HepG2 (cell line): ENCODE results near the gene C22orf31. TPM values are rescaled to one million over a fixed set of nuclear protein-coding genes. Genes with fewer than 3 reads are reported as not detected.

ENCODE experiments used
- ATAC-seq: fragments of 200-7000 bp; cut with Tn5 transposase; 3 replicates; pipeline ENCODE4 v1.9.1; 2020; ENCODE audit warnings: mild to moderate bottlenecking, moderate library complexity
- BruUV-seq: library from RNA; stranded (reverse); fragments of 400-500 nt; replicated peaks from 2 replicates; lab custom pipeline; 2021; lab: Mats Ljungman, UMichigan
- CTCF ChIA-PET: fragments of 300-600 bp; formaldehyde crosslinking; extraction: SDS; loops from one replicate; lab custom pipeline; 2021; ENCODE audit warnings: low total read pairs, inconsistent platforms, low intra/inter-chr PET ratio; lab: Yijun Ruan, JAX
- POLR2A ChIA-PET: fragments of 350-600 bp; sonication (Branson Sonifier 250); formaldehyde crosslinking; loops from one replicate; lab custom pipeline; 2020; ENCODE audit warnings: antibody characterized with exemption, inconsistent platforms; lab: Yijun Ruan, JAX
- DNase-seq: peaks from one replicate; pipeline ENCODE4 v3.0.0-alpha.2; 2015; ENCODE audit warnings: low spot score
- FAIRE-seq: peaks from 3 replicates; lab custom pipeline; 2011; peaks lifted over from hg19 to GRCh38; lab: Jason Lieb, UNC
- H2AFZ ChIP-seq: one replicate; pipeline ENCODE4 v1.6.1; 2011; ENCODE audit warnings: low read length, inconsistent platforms
- H3K27ac ChIP-seq: fragments of 300-600 bp; 3 replicates; pipeline ENCODE4 v1.8.0; 2011; ENCODE audit warnings: mixed run types, mild to moderate bottlenecking, mixed read lengths, low read length, inconsistent platforms; ENCODE audit not compliant: insufficient read depth; ENCODE audit errors: extremely low read length
- H3K27me3 ChIP-seq, 2 experiments: fragments of 200-600 bp in 1 of 2; 2 replicates in 1 of 2; 3 replicates in 1 of 2; pipeline versions ENCODE4 v1.6.0 to v1.8.0; 2011; ENCODE audit warnings: low read length in 2 of 2, mild to moderate bottlenecking in 2 of 2, moderate library complexity in 2 of 2, inconsistent platforms in 1 of 2; ENCODE audit not compliant: insufficient read depth in 2 of 2, control insufficient read depth in 1 of 2
- H3K36me3 ChIP-seq, 2 experiments: fragments of 200-600 bp in 1 of 2; replicated peaks in 1 of 2; 2 replicates in 1 of 2; 3 replicates in 1 of 2; pipeline versions ENCODE4 v1.5.1 to v1.8.0; 2011; ENCODE audit warnings: low read length in 2 of 2, inconsistent platforms in 1 of 2; ENCODE audit not compliant: insufficient read depth in 2 of 2, control insufficient read depth in 1 of 2
- H3K4me1 ChIP-seq: 2 replicates; pipeline ENCODE4 v1.5.1; 2012; ENCODE audit warnings: low read length, inconsistent platforms; ENCODE audit not compliant: insufficient read depth
- H3K4me2 ChIP-seq: 2 replicates; pipeline ENCODE4 v1.6.0; 2011; ENCODE audit warnings: low read depth, low read length, inconsistent platforms
- H3K4me3 ChIP-seq, 3 experiments: fragments of 200-600 bp in 1 of 3; sonication (generic), shearing (Covaris generic) in 1 of 3; replicated peaks in 1 of 3; 2 replicates each; pipeline ENCODE4 v1.5.1; 2011 to 2016; ENCODE audit warnings: low read length in 3 of 3, inconsistent platforms in 2 of 3, low read depth in 2 of 3, mild to moderate bottlenecking in 2 of 3, control low read depth in 1 of 3, mixed read lengths in 1 of 3; ENCODE audit not compliant: insufficient read depth in 1 of 3
- H3K79me2 ChIP-seq: one replicate; pipeline ENCODE4 v1.6.1; 2011; ENCODE audit warnings: low read length, inconsistent platforms; ENCODE audit not compliant: insufficient read depth
- H3K9ac ChIP-seq: 2 replicates; pipeline ENCODE4 v1.6.0; 2011; ENCODE audit warnings: mild to moderate bottlenecking, low read depth, low read length, inconsistent platforms; ENCODE audit not compliant: insufficient read depth
- H3K9me3 ChIP-seq: 2 replicates; pipeline ENCODE4 v1.5.1; 2012; ENCODE audit warnings: mild to moderate bottlenecking, low read length
- H4K20me1 ChIP-seq: 2 replicates; pipeline ENCODE4 v1.6.0; 2011; ENCODE audit warnings: inconsistent platforms, mild to moderate bottlenecking, low read length, moderate library complexity; ENCODE audit not compliant: insufficient read depth
- AKAP8 ChIP-seq: sonication (generic); formaldehyde crosslinking; IDR thresholded peaks from 2 replicates; pipeline ENCODE4 v1.5.1; 2020; ENCODE audit warnings: mild to moderate bottlenecking, missing genetic modification reagents
- HNRNPLL ChIP-seq: fragments of 200-400 bp; formaldehyde crosslinking; IDR thresholded peaks from 2 replicates; pipeline ENCODE4 v1.6.1; 2017; ENCODE audit warnings: mild to moderate bottlenecking, low read depth, low read length; ENCODE audit not compliant: poor library complexity, severe bottlenecking
- MYNN ChIP-seq: sonication (generic); formaldehyde crosslinking; IDR thresholded peaks from 2 replicates; pipeline ENCODE4 v1.4.0; 2020; ENCODE audit warnings: mild to moderate bottlenecking, low read depth, missing genetic modification reagents
- RBAK ChIP-seq: sonication (generic); formaldehyde crosslinking; IDR thresholded peaks from 2 replicates; pipeline ENCODE4 v1.5.1; 2020; ENCODE audit warnings: mild to moderate bottlenecking, missing genetic modification reagents
- SATB2 ChIP-seq: sonication (generic); formaldehyde crosslinking; IDR thresholded peaks from 2 replicates; pipeline ENCODE4 v1.5.0; 2020; ENCODE audit warnings: missing genetic modification reagents
- TCF7L2 ChIP-seq: IDR thresholded peaks from 2 replicates; pipeline ENCODE4 v1.6.1; 2011; ENCODE audit warnings: mild to moderate bottlenecking, low read depth, low read length, moderate library complexity
- ZBTB21 ChIP-seq: sonication (generic); formaldehyde crosslinking; IDR thresholded peaks from 2 replicates; pipeline ENCODE4 v1.4.0; 2020; ENCODE audit warnings: missing genetic modification reagents
- WGBS: methylation state at CpG from one replicate; pipeline ENCODE4 v1.1.6; 2017; ENCODE audit warnings: low lambda C conversion rate; 5-methylcytosine and 5-hydroxymethylcytosine counted together
- in situ Hi-C: cut with HindIII; loops from 2 replicates; pipeline ENCODE4 v1.10.0; 2017; ENCODE audit warnings: low pct_unique_long_range_greater_than_20kb; ENCODE audit not compliant: extremely low pct_ligation_motif_present
- intact Hi-C: fragments of 100-400 bp; cut with micrococcal nuclease; formaldehyde crosslinking; loops from one replicate; pipeline ENCODE4 v1.10.0; 2022; ENCODE audit not compliant: unreplicated experiment
- polyA plus RNA-seq, 8 experiments: library from polyadenylated mRNA; depleted of rRNA in 3 of 8; stranded (reverse) in 7 of 8; unstranded in 1 of 8; fragments of >200 nt; fragmentation: Illumina TruSeq in 4 of 8; extraction: Trizol in 4 of 8; gene quantifications; 2 replicates each; pipeline versions ENCODE4 v1.2.1 to v1.2.3, GENCODE V29; 2011 to 2016; ENCODE audit warnings: low read depth in 4 of 8, missing spikeins in 1 of 8, mixed read lengths in 1 of 8; ENCODE audit not compliant: insufficient read depth in 1 of 8
- total RNA-seq, 5 experiments: library from RNA; depleted of rRNA; stranded (reverse); fragments of >200 nt; fragmentation: Illumina TruSeq; extraction: Trizol; gene quantifications; 2 replicates each; pipeline ENCODE4 v1.2.3, GENCODE V29; 2016; ENCODE audit warnings: low read depth in 1 of 5
- TF ChIP-seq, protein P1 (sequence below): sonication (generic); formaldehyde crosslinking; IDR thresholded peaks from 2 replicates; pipeline ENCODE4 v1.5.0; 2020; ENCODE audit warnings: missing genetic modification reagents
- TF ChIP-seq, protein P2 (sequence below): sonication (generic); formaldehyde crosslinking; IDR thresholded peaks from 2 replicates; pipeline ENCODE4 v1.4.0; 2020; ENCODE audit warnings: mild to moderate bottlenecking, missing genetic modification reagents, borderline replicate concordance
- TF ChIP-seq, protein P3 (sequence below): sonication (generic); formaldehyde crosslinking; IDR thresholded peaks from 2 replicates; pipeline ENCODE4 v1.4.0; 2020; ENCODE audit warnings: missing genetic modification reagents

Gene C22orf31
- total and polyA plus RNA-seq, 2 of the 13 experiments (the other 11 are each of a cell fraction or from before 2014, with no cell fraction given), result not detected

DNA sequence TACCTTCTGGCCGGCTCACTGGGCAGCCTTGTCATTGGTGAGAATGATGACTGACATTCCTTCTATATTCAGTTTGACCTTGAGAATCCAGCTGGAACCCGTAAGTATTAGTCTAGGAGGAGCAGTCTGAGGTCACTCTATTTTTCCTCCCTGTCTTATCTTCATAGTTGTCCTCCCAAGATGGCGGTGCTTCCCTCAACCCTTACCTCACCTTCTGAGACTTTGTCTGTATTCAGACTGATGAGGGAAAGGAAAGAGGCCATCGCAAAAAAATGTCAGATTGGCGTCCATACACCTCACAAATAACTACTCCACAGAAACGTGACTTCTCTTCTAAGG is 17.2 kb upstream of the C22orf31 start:
- FAIRE-seq, result no peak
- CTCF ChIA-PET, result no interaction called here
- no peak for DNase-seq

More for the DNA sequence above, 17.2 kb upstream of the C22orf31 start:
- TF ChIP-seq SATB2 (CRISPR knock-in tag) (no peak), HNRNPLL (no peak), TCF7L2 (no peak), RBAK (CRISPR knock-in tag) (no peak), AKAP8 (CRISPR knock-in tag) (no peak), MYNN (CRISPR knock-in tag) (no peak), ZBTB21 (CRISPR knock-in tag) (no peak)
- TF ChIP-seq, protein P1, sequence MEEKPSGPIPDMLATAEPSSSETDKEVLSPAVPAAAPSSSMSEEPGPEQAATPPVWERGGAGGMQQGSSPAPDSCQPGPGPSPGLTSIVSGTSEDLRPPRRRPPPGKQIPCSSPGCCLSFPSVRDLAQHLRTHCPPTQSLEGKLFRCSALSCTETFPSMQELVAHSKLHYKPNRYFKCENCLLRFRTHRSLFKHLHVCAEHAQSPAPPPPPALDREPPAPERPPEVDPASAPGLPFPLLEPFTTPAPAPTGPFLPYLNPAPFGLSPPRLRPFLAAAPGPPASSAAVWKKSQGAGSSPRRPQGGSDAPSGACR (CRISPR knock-in tag), result no peak
- TF ChIP-seq, protein P2, sequence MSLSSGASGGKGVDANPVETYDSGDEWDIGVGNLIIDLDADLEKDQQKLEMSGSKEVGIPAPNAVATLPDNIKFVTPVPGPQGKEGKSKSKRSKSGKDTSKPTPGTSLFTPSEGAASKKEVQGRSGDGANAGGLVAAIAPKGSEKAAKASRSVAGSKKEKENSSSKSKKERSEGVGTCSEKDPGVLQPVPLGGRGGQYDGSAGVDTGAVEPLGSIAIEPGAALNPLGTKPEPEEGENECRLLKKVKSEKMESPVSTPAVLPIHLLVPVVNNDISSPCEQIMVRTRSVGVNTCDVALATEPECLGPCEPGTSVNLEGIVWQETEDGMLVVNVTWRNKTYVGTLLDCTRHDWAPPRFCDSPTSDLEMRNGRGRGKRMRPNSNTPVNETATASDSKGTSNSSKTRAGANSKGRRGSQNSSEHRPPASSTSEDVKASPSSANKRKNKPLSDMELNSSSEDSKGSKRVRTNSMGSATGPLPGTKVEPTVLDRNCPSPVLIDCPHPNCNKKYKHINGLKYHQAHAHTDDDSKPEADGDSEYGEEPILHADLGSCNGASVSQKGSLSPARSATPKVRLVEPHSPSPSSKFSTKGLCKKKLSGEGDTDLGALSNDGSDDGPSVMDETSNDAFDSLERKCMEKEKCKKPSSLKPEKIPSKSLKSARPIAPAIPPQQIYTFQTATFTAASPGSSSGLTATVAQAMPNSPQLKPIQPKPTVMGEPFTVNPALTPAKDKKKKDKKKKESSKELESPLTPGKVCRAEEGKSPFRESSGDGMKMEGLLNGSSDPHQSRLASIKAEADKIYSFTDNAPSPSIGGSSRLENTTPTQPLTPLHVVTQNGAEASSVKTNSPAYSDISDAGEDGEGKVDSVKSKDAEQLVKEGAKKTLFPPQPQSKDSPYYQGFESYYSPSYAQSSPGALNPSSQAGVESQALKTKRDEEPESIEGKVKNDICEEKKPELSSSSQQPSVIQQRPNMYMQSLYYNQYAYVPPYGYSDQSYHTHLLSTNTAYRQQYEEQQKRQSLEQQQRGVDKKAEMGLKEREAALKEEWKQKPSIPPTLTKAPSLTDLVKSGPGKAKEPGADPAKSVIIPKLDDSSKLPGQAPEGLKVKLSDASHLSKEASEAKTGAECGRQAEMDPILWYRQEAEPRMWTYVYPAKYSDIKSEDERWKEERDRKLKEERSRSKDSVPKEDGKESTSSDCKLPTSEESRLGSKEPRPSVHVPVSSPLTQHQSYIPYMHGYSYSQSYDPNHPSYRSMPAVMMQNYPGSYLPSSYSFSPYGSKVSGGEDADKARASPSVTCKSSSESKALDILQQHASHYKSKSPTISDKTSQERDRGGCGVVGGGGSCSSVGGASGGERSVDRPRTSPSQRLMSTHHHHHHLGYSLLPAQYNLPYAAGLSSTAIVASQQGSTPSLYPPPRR (CRISPR knock-in tag), result no peak
- TF ChIP-seq, protein P3, sequence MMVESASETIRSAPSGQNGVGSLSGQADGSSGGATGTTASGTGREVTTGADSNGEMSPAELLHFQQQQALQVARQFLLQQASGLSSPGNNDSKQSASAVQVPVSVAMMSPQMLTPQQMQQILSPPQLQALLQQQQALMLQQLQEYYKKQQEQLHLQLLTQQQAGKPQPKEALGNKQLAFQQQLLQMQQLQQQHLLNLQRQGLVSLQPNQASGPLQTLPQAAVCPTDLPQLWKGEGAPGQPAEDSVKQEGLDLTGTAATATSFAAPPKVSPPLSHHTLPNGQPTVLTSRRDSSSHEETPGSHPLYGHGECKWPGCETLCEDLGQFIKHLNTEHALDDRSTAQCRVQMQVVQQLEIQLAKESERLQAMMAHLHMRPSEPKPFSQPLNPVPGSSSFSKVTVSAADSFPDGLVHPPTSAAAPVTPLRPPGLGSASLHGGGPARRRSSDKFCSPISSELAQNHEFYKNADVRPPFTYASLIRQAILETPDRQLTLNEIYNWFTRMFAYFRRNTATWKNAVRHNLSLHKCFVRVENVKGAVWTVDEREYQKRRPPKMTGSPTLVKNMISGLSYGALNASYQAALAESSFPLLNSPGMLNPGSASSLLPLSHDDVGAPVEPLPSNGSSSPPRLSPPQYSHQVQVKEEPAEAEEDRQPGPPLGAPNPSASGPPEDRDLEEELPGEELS (CRISPR knock-in tag), result no peak
- no peaks in the 10 kb centered on the region for H3K79me2 ChIP-seq
- H2AFZ ChIP-seq, result no peak overlapping the region
- no peaks in the 10 kb centered on the region for H3K27me3 ChIP-seq
- in situ Hi-C loops (no loop called here), intact Hi-C loops (no loop called here)
- no peaks in the 10 kb centered on the region for H3K9me3 ChIP-seq
- no peak for ATAC-seq
- no peaks in the 10 kb centered on the region for H3K36me3 ChIP-seq
- 92% methylated on average over 6 of the region's 6 CpGs for WGBS
- no peak overlapping the region for H3K4me2 ChIP-seq
- H3K4me3 ChIP-seq, result no peak overlapping the region
- no peak overlapping the region for H3K27ac ChIP-seq
- POLR2A ChIA-PET, result no interaction called here
- no TSS peak for BruUV-seq
- peaks cover 17% of the 10 kb centered on the region for H3K4me1 ChIP-seq
- no peak overlapping the region for H3K9ac ChIP-seq
- H4K20me1 ChIP-seq, result 0 out of 2 replicates have a peak, but pooled peaks cover 4% of the 10 kb centered on the region
